K562 (cell line): Measurements from ENCODE around the gene CCDC32. TPM values are rescaled to one million over a fixed set of nuclear protein-coding genes. Genes with fewer than 3 reads are reported as not detected.

Experiments
- C11orf30 ChIP-seq: fragments of 450-650 bp; IDR thresholded peaks from 2 replicates; pipeline ENCODE4 v1.6.1; 2016; ENCODE audit warnings: low read depth, mild to moderate bottlenecking
- ELF1 ChIP-seq: fragments of 200-800 bp; sonication (Bioruptor generic); IDR thresholded peaks from 2 replicates; pipeline ENCODE4 v1.6.1; 2016; ENCODE audit warnings: missing genetic modification characterization, missing compliant biosample characterization
- ELF4 ChIP-seq: fragments of 450-650 bp; formaldehyde crosslinking; IDR thresholded peaks from 2 replicates; pipeline ENCODE4 v1.4.0; 2022; ENCODE audit warnings: missing genetic modification characterization
- GTF2B ChIP-seq: IDR thresholded peaks from 2 replicates; pipeline ENCODE4 v1.6.1; 2011; ENCODE audit not compliant: insufficient read length; ENCODE audit errors: extremely low read depth
- MAZ ChIP-seq, 2 experiments: fragments of 450-650 bp in 1 of 2; sonication (generic) in 1 of 2; formaldehyde crosslinking; IDR thresholded peaks in 1 of 2; conservative IDR thresholded peaks in 1 of 2; 2 replicates each; pipeline versions ENCODE4 v1.4.0 to v1.5.0; 2020; ENCODE audit warnings: mild to moderate bottlenecking in 1 of 2, missing genetic modification reagents in 1 of 2
- MED1 ChIP-seq: sonication (generic); formaldehyde crosslinking; IDR thresholded peaks from 2 replicates; pipeline ENCODE4 v1.8.1; 2023; ENCODE audit warnings: missing genetic modification reagents, borderline replicate concordance
- MEF2D ChIP-seq: conservative IDR thresholded peaks from 2 replicates; pipeline ENCODE4 v1.6.1; 2016; ENCODE audit warnings: low read depth, missing genetic modification characterization, missing compliant biosample characterization
- MTA1 ChIP-seq: fragments of 450-650 bp; IDR thresholded peaks from 2 replicates; pipeline ENCODE4 v1.6.1; 2017; ENCODE audit warnings: borderline replicate concordance
- MXD1 ChIP-seq: fragments of 250-450 bp; sonication (Bioruptor Pico); IDR thresholded peaks from 2 replicates; pipeline ENCODE4 v1.8.0; 2021; ENCODE audit warnings: borderline replicate concordance, mild to moderate bottlenecking, moderate library complexity; ENCODE audit not compliant: poor library complexity, severe bottlenecking
- NCOA4 ChIP-seq: fragments of 450-650 bp; IDR thresholded peaks from 2 replicates; pipeline ENCODE4 v1.6.1; 2018; ENCODE audit warnings: mild to moderate bottlenecking; ENCODE audit not compliant: partially characterized antibody
- RB1 ChIP-seq: fragments of 450-650 bp; IDR thresholded peaks from 2 replicates; pipeline ENCODE4 v1.6.1; 2017; ENCODE audit warnings: low read depth, mild to moderate bottlenecking
- RHOXF2B ChIP-seq: fragments of 250-450 bp; sonication (Bioruptor Pico); conservative IDR thresholded peaks from 2 replicates; pipeline ENCODE4 v1.5.1; 2021
- RNF2 ChIP-seq: sonication (generic); IDR thresholded peaks from 2 replicates; pipeline ENCODE4 v1.6.1; 2016
- SIX5 ChIP-seq, 2 experiments: IDR thresholded peaks; 2 replicates each; pipeline ENCODE4 v1.6.1; 2011; ENCODE audit warnings: low read length in 2 of 2, borderline replicate concordance in 1 of 2, low read depth in 1 of 2, mild to moderate bottlenecking in 1 of 2, moderate library complexity in 1 of 2; ENCODE audit not compliant: insufficient read depth in 1 of 2
- SREBF2 ChIP-seq: sonication (generic); formaldehyde crosslinking; IDR thresholded peaks from 2 replicates; pipeline ENCODE4 v1.4.0; 2020; ENCODE audit warnings: mild to moderate bottlenecking, missing genetic modification reagents
- TAF7 ChIP-seq: fragments of 450-650 bp; IDR thresholded peaks from 2 replicates; pipeline ENCODE4 v1.6.1; 2016; ENCODE audit warnings: missing genetic modification characterization, missing compliant biosample characterization
- ZNF184 ChIP-seq: sonication (generic); formaldehyde crosslinking; IDR thresholded peaks from 2 replicates; pipeline ENCODE4 v1.5.0; 2020; ENCODE audit warnings: missing genetic modification reagents
- ZNF316 ChIP-seq: fragments of 450-650 bp; IDR thresholded peaks from 2 replicates; pipeline ENCODE4 v1.6.1; 2016
- ZNF609 ChIP-seq: sonication (generic); formaldehyde crosslinking; IDR thresholded peaks from 2 replicates; pipeline ENCODE4 v1.8.1; 2023; ENCODE audit warnings: missing genetic modification reagents, mild to moderate bottlenecking, borderline replicate concordance
- ZNF644 ChIP-seq: fragments of 200-800 bp; sonication (Bioruptor generic); IDR thresholded peaks from 2 replicates; pipeline ENCODE4 v1.6.1; 2016; ENCODE audit warnings: low read depth, missing genetic modification characterization, missing compliant biosample characterization
- ZNF740 ChIP-seq, 3 experiments: fragments of 200-800 bp in 1 of 3; sonication (Bioruptor generic) in 1 of 3; sonication (generic) in 1 of 3; formaldehyde crosslinking in 1 of 3; IDR thresholded peaks; 2 replicates each; pipeline versions ENCODE4 v1.6.1 to v1.8.0; 2016 to 2022; ENCODE audit warnings: mild to moderate bottlenecking in 2 of 3, missing compliant biosample characterization in 2 of 3, missing genetic modification characterization in 2 of 3, missing genetic modification reagents in 1 of 3
- polyA plus RNA-seq, 8 experiments: library from polyadenylated mRNA; depleted of rRNA in 4 of 8; stranded (reverse) in 5 of 8; unstranded in 3 of 8; fragments of >200 nt; fragmentation: Nextera tagmentation in 2 of 8; fragmentation: Illumina TruSeq in 1 of 8; extraction: Ambion mirVana in 2 of 8; extraction: Trizol in 1 of 8; gene quantifications; 2 replicates each; pipeline versions ENCODE4 v1.2.1 to v1.2.3, GENCODE V29; 2011 to 2014; ENCODE audit warnings: inconsistent platforms in 1 of 8, missing spikeins in 1 of 8
- total RNA-seq, 7 experiments: library from RNA; depleted of rRNA in 6 of 7; stranded (reverse); fragments of >200 nt in 6 of 7; fragmentation: Illumina TruSeq in 2 of 7; extraction: Trizol in 2 of 7; gene quantifications; 2 replicates each; pipeline versions ENCODE4 v1.2.1 to v1.2.3, GENCODE V29; 2011 to 2021; ENCODE audit warnings: low replicate concordance in 1 of 7

CCDC32 gene
- total and polyA plus RNA-seq, 9 of the 15 experiments (the other 6 are each of a cell fraction or from before 2014, with no cell fraction given): 22.2 to 94.8 (median 37.1) TPM

- TF ChIP-seq C11orf30 (no peak), MTA1 (no peak), MED1 (no peak), ELF4 (CRISPR knock-in tag) (no peak), ZNF316 (0 out of 2 replicates have a peak, but pooled peaks have one; percentile 9), ZNF609 (CRISPR knock-in tag) (no peak), MEF2D (tag) (no peak), TAF7 (no peak), ZNF644 (tag) (no peak), RHOXF2B (CRISPR knock-in tag) (no peak), GTF2B (no peak), RB1 (no peak), SREBF2 (no peak), ZNF740 (CRISPR knock-in tag; IDR thresholded peaks at IDR 0.05) (no peak), ZNF740 (tag; IDR thresholded peaks at IDR 0.05) (no peak), MXD1 (CRISPR knock-in tag) (no peak), MAZ (CRISPR knock-in tag; conservative IDR thresholded peaks at IDR 0.05 in 1 of 2, IDR thresholded peaks at IDR 0.05 in 1 of 2) (peak; percentile 31 to 63; a peak in 2 of 4 replicates), NCOA4 (no peak), RNF2 (no peak), SIX5 (IDR thresholded peaks at IDR 0.05; ENCODE audit: borderline replicate concordance in 1 of 2, insufficient read depth in 1 of 2, low read depth in 1 of 2, low read length in 2 of 2) (no peak), ELF1 (0 out of 2 replicates have a peak, but pooled peaks have one; percentile 52), ZNF184 (CRISPR knock-in tag) (no peak)
Observed at GRCh38 chr15:40564591-40565332, at the start of gene CCDC32 (continued).
